ENCODE measurements around the gene ADGRG1. TPM values are rescaled to one million over a fixed set of nuclear protein-coding genes. Genes with fewer than 3 reads are reported as not detected.

The ADGRG1 gene
- polyA plus RNA-seq, 1 of the 3 experiments (the other 2 are of a cell fraction), result 7.4 TPM

GRCh38 chr16:57614536-57614935 lies 13.9 kb upstream of the ADGRG1 start:
- Histone ChIP-seq H3K27me3 (ENCODE audit: insufficient read depth) (no peaks in the 10 kb centered on the region), H3K4me2 (no peak overlapping the region), H3K9me3 (no peaks in the 10 kb centered on the region), H3K4me3 (ENCODE audit: low read depth in 2 of 2, low read length in 1 of 2) (no peak overlapping the region), H3K79me2 (ENCODE audit: insufficient read depth) (no peaks in the 10 kb centered on the region), H2AFZ (ENCODE audit: low read depth) (no peak overlapping the region), H3K4me1 (ENCODE audit: control insufficient read depth in 1 of 2, insufficient read depth in 2 of 2, low read depth in 1 of 2, low read length in 1 of 2) (peaks cover 0 to 10% of the 10 kb centered on the region in 2 experiments; a peak in 2 of 4 replicates), H3K9ac (no peak overlapping the region), H3K36me3 (replicated peaks in 1 of 2; ENCODE audit: control insufficient read depth in 1 of 2, insufficient read depth in 2 of 2, low read length in 1 of 2) (no peaks in the 10 kb centered on the region), H3K27ac (ENCODE audit: low read depth in 2 of 2, low read length in 1 of 2) (no peak overlapping the region), H3F3A (replicated peaks; ENCODE audit: insufficient read depth) (no peaks in the 10 kb centered on the region), H4K20me1 (ENCODE audit: insufficient read depth) (no peaks in the 10 kb centered on the region), H3K9me2 (no peaks in the 10 kb centered on the region)
- ChIA-PET CTCF (interaction anchor here (1.0 to 1.5 kb wide), 4 partner anchors 13 to 34 kb away, joined by 3 to 4 read pairs (median 4); no protein-coding TSS in a partner anchor), POLR2A (no interaction called here)
- peak; percentile 34 for DNase-seq
- no peak for TF ChIP-seq USF1 (IDR thresholded peaks at IDR 0.05; ENCODE audit: borderline replicate concordance, low read depth)
- TF ChIP-seq FOXM1 (IDR thresholded peaks at IDR 0.05; ENCODE audit: low read depth), result no peak
- TF ChIP-seq CHD2 (IDR thresholded peaks at IDR 0.05; ENCODE audit: low read length, partially characterized antibody), result no peak
- TF ChIP-seq PBX3 (IDR thresholded peaks at IDR 0.05), result no peak
- TF ChIP-seq GATA2 (CRISPR knock-in tag; IDR thresholded peaks at IDR 0.05), result no peak
- no peak for TF ChIP-seq GABPA (IDR thresholded peaks at IDR 0.05; ENCODE audit: low read depth)
- TF ChIP-seq USF2 (IDR thresholded peaks at IDR 0.05; ENCODE audit: borderline replicate concordance, low read depth, low read length), result no peak
- no peak for TF ChIP-seq ZBTB33 (IDR thresholded peaks at IDR 0.05; ENCODE audit: borderline replicate concordance, low read depth)
- no peak for TF ChIP-seq RFX5 (IDR thresholded peaks at IDR 0.05; ENCODE audit: low read length)
- no peak for TF ChIP-seq JUND (IDR thresholded peaks at IDR 0.05)
- TF ChIP-seq RCOR1 (IDR thresholded peaks at IDR 0.05; ENCODE audit: low read length), result no peak
- no peak for TF ChIP-seq MEF2A (IDR thresholded peaks at IDR 0.05; ENCODE audit: borderline replicate concordance, low read depth)
- TF ChIP-seq REST (IDR thresholded peaks at IDR 0.05; ENCODE audit: low read depth, low read length), result no peak
- no peak for TF ChIP-seq TAF1 (IDR thresholded peaks at IDR 0.05; ENCODE audit: borderline replicate concordance, low read depth, low read length)
- no peak for TF ChIP-seq POLR2AphosphoS5 (IDR thresholded peaks at IDR 0.05; ENCODE audit: low read depth, low read length)
- TF ChIP-seq EP300 (IDR thresholded peaks at IDR 0.05; ENCODE audit: borderline replicate concordance in 1 of 2, low read depth in 1 of 2, low read length in 1 of 2), result no peak
- no peak for TF ChIP-seq NFIC (IDR thresholded peaks at IDR 0.05; ENCODE audit: borderline replicate concordance)
- WGBS (ENCODE audit: low lambda C conversion rate), result 50% methylated on average over 1 of the region's 6 CpGs
